HG03103 (cell line): Measurements from ENCODE around the gene NOP53.
"Not testable (repeated sequence)": the region's sequence is repeated elsewhere in the genome, so short reads cannot be mapped to it uniquely, and the experiment has no call there.

Source experiments
- ATAC-seq: cut with Tn5 transposase; IDR thresholded peaks from one replicate; pipeline ENCODE4 v1.9.1; 2021; ENCODE audit warnings: low read depth; ENCODE audit not compliant: unreplicated experiment

NOP53 gene

DNA sequence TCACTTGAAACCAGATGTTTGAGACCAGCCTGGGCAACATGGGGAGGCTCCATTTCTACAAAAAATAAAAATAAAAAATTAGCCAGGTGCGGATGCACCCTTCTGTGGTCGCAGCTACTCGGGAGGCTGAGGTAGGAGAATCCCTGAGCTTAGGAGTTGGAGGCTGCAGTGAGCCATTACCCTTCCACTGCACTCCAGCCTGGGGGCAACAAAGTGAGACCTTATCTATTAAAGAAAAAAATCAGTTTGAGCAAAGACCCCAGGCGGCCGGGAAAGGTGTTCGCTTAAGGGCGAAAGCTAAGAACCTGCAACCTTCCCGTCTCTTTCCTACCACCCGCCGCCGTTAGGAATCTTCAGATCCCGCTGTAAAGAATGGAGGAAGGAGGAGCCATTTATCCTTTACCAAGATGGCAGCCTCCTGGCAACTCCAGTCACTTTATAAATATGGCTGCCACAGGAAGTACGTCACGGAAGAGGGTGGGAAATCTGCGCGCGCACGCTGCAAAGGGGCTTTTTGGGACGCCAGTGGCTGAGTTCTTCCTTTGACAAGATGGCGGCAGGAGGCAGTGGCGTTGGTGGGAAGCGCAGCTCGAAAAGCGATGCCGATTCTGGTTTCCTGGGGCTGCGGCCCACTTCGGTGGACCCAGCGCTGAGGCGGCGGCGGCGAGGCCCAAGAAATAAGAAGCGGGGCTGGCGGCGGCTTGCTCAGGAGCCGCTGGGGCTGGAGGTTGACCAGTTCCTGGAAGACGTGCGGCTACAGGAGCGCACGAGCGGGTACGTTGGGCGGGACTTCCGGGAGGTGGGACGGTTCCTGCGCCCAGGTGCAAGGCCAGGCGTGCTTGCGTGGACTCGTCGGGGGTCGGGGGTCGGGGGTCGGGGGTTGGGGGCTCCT is at the start of gene NOP53:
TSS of gene NOP53 (plus strand) at position 537 of the 892 bp plus-strand sequence. CDS start at position 551, 14 bp downstream.
- no peak for ATAC-seq

GRCh38 chr19:47696635-47697034 is 48.7 kb upstream of the NOP53 start:
- ATAC-seq, result no peak

- no peak for ATAC-seq
These were observed 47.3 kb upstream of the NOP53 start for GRCh38 chr19:47697863-47698609.

- ATAC-seq, result no peak
These were observed 46.6 kb upstream of the NOP53 start for GRCh38 chr19:47698631-47699359.

- no peak for ATAC-seq
These were observed 45.9 kb upstream of the NOP53 start for GRCh38 chr19:47699360-47699917.

- no peak for ATAC-seq
These were observed 44.2 kb upstream of the NOP53 start for GRCh38 chr19:47700934-47701716.

DNA sequence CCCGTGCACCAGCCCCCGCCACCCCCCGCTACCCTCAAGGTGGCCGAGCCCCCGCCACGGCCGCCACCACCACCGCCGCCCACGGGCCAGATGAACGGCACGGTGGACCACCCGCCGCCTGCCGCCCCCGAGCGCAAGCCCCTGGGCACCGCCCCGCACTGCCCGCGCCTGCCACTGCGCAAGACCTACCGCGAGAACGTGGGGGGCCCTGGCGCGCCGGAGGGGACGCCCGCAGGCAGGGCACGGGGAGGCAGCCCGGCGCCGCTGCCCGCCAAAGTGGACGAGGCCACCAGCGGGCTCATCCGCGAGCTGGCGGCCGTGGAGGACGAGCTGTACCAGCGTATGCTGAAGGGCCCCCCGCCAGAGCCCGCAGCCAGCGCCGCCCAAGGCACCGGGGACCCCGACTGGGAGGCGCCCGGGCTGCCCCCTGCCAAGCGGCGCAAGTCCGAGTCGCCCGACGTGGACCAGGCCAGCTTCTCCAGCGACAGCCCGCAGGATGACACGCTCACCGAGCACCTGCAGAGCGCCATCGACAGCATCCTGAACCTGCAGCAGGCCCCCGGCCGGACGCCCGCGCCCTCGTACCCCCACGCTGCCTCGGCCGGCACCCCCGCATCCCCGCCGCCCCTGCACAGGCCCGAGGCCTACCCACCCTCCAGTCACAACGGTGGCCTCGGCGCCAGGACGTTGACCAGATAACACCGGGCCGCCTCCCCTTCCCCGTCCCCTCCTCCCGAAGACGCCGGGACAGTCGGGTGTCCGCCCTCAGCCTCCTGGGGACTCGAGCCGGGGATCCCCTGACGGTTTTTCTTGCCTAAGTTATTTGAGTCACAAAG is 43.4 kb upstream of the NOP53 start:
- no peak for ATAC-seq

- no peak for ATAC-seq
These were observed 42.7 kb upstream of the NOP53 start for GRCh38 chr19:47702671-47703070.

DNA sequence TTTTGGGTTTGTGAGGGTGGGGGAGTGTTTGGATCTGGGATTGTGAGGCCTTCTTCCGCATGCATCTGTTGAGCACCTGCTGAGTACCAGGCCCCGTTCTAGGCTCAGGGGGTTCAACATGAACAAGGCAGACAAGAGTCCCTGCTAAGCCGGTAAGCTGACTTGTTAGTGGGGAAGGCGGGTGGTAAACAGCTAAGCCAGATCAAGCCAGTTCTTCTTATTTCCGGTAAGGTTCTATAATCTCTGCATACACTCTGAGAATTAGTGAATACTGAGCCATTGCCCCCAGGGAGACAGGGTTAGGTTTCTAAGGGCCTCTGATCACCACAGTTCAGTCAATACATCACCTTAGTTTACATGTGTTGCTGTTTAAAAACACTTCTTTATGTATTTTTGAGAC is 42.0 kb upstream of the NOP53 start:
- no peak for ATAC-seq

- ATAC-seq, result no peak
These were observed 41.3 kb upstream of the NOP53 start for GRCh38 chr19:47704024-47704423.

DNA sequence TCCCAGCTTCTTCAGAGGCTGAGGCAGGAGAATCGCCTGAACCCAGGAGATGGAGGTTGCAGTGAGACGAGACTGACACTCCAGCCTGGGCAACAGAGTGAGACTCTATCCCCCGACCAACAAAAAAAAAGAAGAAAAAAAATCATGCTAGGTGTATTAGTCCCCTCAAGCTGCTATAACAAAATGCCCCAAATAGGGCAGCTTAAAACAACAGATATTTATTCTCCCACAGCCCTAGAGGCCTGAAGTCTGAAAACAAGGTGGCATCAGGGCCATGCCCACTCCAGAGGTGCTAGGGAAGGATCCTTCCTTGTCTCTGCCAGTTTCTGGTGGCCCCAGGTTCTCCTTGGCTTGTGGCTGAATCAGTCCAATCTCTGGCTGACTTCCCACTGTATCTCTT is 40.7 kb upstream of the NOP53 start:
- no peak for ATAC-seq

DNA sequence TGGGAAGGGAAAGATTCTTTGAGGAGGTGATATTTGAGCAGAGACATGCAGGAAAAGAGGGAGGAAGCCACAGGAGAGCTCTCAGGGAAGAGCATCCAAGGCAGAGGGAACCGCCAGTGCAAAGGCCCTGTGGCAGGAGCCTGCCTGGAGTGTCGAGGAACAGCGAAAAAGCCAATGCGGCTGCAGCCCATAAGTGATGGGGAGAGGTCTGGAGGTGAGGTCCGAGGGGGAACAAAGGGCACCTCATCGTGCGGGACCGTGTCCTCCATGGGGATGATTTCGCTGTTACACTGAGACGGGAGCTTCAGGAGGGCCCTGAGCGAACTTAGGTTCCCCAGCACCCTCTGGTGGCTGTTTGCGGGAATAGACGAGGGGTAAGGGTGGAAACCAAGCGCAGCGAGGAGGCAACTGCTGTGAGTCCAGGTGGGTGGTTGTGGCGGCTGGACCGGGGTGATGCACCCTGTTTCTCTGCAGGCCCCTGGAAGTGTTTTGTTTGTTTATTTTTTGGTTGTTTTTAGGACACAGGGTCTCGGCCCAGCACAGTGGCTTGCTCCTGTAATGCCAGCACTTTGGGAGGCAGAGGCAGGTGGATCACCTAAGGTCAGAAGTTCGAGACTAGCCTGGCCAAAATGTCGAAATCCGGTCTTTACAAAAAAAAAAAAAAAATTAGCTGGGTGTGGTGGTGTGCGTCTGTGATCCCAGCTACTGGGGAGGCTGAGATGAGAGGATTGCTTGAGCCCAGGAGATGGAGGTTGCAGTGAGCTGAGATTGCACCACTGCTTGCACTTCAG is 38.0 kb upstream of the NOP53 start:
- ATAC-seq, result no peak

DNA sequence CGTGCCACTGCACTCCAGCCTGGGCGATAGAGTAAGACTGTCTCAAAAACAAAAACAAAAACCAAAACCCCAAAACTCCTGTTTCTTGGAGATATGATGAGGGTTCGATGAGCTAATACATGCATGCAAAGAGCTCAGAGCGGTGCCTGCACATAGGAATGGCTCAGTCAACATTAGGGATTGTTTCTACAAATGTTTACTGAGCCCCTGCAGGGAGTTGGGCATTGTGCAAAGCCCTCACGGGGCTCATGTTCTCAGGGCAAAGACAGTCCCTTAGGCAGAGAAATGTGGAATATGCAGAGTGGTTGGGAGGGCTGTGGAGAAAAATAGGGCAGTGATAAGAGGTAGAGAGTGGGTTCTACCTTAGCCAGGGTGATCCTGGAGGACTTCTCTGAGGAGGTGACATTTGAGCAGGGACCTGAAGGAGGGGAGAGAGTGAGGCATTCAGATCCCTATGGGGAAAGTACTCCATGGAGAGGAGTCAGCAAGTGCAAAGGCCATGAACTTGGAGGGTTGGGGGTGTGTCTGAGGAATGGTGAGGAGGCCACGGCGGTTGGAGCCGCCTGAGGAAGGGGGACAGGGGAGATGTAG is 33.6 kb upstream of the NOP53 start:
- no peak for ATAC-seq

- ATAC-seq, result no peak
These were observed 32.0 kb upstream of the NOP53 start, which contains the start of gene EHD2 for GRCh38 chr19:47713046-47714021. Gene EHD2, plus strand, starts transcription at chr19:47713422. Its CDS starts 3,191 bp downstream, at chr19:47716613.

DNA sequence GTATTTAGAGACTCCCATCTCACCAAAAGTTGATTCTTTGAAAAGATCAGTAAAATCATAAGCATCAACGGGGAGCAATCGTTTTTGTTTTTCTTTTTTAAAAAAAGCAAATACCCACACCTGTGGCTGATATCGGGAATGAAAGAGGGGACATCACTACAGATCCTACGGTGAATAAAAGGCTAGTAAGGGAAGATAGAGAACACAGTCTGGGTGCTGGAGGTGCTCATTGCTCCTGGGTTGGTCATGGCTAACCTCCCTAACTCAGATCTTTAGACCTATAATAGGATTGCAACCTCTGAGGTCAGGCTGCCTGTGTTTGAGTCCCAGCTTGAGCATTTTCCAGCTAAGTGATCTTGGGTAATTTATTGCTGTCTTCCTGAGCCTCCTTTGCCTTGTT is 31.0 kb upstream of the NOP53 start:
- ATAC-seq, result no peak

GRCh38 chr19:47714855-47715254 is 30.5 kb upstream of the NOP53 start:
- ATAC-seq, result not testable (repeated sequence)
